ENCODE measurements around the gene BRSK2. TPM values are rescaled to one million over a fixed set of nuclear protein-coding genes. Genes with fewer than 3 reads are reported as not detected.
"Not testable (repeated sequence)": the region's sequence is repeated elsewhere in the genome, so short reads cannot be mapped to it uniquely, and the experiment has no call there.

The BRSK2 gene
- total and polyA plus RNA-seq, 12 donors, result 0.13 to 2.3 (median 0.44) TPM; not detected in 1

DNA sequence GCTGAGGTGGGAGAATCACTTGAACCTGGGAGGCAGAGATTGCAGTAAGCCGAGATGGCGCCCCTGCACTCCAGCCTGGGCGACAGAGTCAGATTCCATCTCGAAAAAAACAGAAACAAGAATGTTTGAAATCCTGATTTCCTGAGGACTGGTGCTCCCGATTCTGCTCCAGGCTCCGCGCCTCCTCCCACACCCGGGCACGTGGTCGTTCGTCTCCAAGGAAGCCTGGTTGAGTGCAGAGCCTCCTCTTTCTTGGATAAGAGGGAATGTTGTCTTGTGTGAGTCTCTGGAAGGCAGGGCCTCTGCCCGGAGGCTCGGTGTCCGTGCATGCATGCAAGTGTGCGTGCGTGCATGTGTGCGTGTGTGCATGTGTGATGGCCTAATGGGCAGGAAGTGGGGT lies 30.1 kb downstream of the BRSK2 start:
- H3K27ac ChIP-seq, result no peak overlapping the region
- H3K4me3 ChIP-seq, result no peak overlapping the region
- peaks cover 0 to 54% (median 30%) of the 10 kb centered on the region in 11 donors for H3K9me3 ChIP-seq
- 91 to 94% methylated on average over 17 of the region's 17 CpGs for WGBS, 2 donors
- intact Hi-C loops (cut with DNase I), result loop anchor here in 1 of 10 donors (10.0 kb wide), 1 partner anchor 145 kb away; no protein-coding TSS in a partner anchor
- H3K27me3 ChIP-seq, result peaks cover 0 to 8% (median 0%) of the 10 kb centered on the region in 7 donors
- H3K4me1 ChIP-seq, result no peaks in the 10 kb centered on the region
- no peaks in the 10 kb centered on the region for H3K36me3 ChIP-seq
- DNase-seq (no peak), ATAC-seq (no peak)
- TF ChIP-seq, protein P1, sequence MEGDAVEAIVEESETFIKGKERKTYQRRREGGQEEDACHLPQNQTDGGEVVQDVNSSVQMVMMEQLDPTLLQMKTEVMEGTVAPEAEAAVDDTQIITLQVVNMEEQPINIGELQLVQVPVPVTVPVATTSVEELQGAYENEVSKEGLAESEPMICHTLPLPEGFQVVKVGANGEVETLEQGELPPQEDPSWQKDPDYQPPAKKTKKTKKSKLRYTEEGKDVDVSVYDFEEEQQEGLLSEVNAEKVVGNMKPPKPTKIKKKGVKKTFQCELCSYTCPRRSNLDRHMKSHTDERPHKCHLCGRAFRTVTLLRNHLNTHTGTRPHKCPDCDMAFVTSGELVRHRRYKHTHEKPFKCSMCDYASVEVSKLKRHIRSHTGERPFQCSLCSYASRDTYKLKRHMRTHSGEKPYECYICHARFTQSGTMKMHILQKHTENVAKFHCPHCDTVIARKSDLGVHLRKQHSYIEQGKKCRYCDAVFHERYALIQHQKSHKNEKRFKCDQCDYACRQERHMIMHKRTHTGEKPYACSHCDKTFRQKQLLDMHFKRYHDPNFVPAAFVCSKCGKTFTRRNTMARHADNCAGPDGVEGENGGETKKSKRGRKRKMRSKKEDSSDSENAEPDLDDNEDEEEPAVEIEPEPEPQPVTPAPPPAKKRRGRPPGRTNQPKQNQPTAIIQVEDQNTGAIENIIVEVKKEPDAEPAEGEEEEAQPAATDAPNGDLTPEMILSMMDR (IDR thresholded peaks at IDR 0.05), result no peak

DNA sequence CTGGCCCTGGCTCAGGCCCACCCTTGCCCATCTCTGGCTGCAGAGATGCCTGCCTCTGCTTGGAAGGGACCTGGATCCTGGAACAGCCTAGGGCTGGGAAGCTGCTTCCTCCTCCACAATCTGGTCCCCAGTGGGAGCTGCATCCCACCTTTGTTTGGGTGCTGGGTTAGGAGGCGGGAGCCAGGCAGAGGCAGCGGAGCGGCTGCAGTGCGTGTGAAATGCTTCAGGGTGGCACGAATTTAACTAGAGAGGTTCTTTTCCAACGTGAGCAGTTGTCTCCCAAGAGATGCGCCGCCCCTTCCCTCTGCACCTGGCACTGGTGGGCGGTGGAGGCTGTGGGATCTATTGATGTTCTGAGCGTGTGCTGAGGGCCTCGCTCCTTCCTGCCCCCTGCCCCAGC lies 31.6 kb downstream of the BRSK2 start:
- intact Hi-C loops (cut with DNase I), result no loop called here

DNA sequence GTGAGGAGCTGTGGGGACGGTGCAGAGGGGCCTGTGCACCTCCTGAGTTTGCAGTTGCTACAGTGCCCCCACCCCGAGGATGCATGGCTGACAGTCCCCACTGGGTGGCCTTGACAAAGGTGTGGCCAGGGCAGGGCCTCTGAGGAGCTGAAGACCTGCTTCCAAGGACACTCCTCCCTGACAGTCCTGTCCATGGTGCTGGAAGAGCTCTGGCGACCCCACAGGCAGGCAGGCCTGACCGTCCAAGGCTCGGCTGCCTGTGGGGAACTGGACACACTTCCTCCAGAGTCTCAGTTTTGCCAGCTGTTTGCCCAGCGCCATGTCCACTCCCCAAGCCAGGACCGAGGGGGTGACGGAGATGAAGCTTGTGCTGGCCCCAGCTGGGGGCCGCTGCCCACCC lies 32.7 kb downstream of the BRSK2 start:
- 56 to 58% methylated on average over 9 of the region's 9 CpGs for WGBS, 2 donors
- DNase-seq (no peak), ATAC-seq (peak in 1 of 8 donors; percentile 45)
- TF ChIP-seq, protein P1 (IDR thresholded peaks at IDR 0.05), result no peak
- Histone ChIP-seq H3K4me1 (no peaks in the 10 kb centered on the region), H3K4me3 (no peak overlapping the region), H3K27me3 (peaks cover 0 to 14% (median 0%) of the 10 kb centered on the region in 7 donors), H3K27ac (no peak overlapping the region), H3K9me3 (peaks cover 0 to 32% (median 17%) of the 10 kb centered on the region in 11 donors), H3K36me3 (no peaks in the 10 kb centered on the region)
- intact Hi-C loops (cut with DNase I), result no loop called here

More for the DNA sequence above, 31.6 kb downstream of the BRSK2 start:
- H3K4me1 ChIP-seq, result no peaks in the 10 kb centered on the region
- WGBS, 2 donors, result 86 to 91% methylated on average over 11 of the region's 11 CpGs
- no peak for ATAC-seq
- no peak overlapping the region for H3K4me3 ChIP-seq
- no peak for DNase-seq
- H3K9me3 ChIP-seq, result peaks cover 0 to 43% (median 28%) of the 10 kb centered on the region in 11 donors
- no peaks in the 10 kb centered on the region for H3K36me3 ChIP-seq
- H3K27me3 ChIP-seq, result peaks cover 0 to 14% (median 0%) of the 10 kb centered on the region in 7 donors
- TF ChIP-seq, protein P1 (IDR thresholded peaks at IDR 0.05), result no peak
- H3K27ac ChIP-seq, result no peak overlapping the region

DNA sequence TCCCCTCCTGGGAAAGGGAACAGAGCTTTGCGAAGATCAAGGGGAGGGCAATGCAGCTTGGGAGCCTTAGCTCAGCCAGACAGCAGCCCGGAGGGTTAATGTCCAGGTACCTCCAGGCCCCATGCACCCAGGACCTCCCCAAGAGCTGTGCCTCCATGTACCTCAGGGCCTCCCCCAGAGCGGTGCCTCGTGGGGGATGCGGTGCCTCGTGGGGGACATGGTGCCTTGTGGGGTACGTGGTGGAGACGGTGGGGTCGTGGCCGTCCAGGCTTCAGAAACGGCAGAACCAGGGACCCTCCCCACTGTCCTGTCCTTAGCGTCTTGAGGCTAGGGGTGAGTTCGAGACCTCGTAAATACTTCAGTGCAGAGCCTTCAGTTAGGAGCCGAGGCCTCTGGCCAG lies 33.2 kb downstream of the BRSK2 start:
- H3K27me3 ChIP-seq, result peaks cover 0 to 14% (median 0%) of the 10 kb centered on the region in 7 donors

DNA sequence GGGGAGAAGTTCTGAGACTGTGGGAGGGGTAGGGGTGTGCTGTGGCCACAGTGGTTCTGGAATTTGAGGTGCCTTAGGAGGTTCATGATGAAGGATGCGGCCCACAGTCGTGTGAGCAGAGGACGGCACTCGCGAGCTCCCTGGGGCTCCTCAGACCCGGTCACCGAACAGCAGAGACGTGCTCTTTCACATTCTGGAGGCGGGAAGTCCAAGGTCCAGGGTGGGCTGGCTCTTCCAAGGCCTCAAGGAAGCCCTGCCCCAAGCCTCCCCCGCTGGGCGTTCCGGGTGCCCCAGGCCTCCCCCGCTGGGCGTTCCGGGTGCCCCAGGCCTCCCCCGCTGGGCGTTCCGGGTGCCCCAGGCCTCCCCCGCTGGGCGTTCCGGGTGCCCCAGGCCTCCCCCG lies 33.7 kb downstream of the BRSK2 start:
- H3K4me3 ChIP-seq; H3K36me3 ChIP-seq; H3K4me1 ChIP-seq; intact Hi-C loops (cut with DNase I); ATAC-seq; H3K27ac ChIP-seq; DNase-seq: not testable (repeated sequence)
- peaks cover 0 to 24% (median 17%) of the 10 kb centered on the region in 11 donors for H3K9me3 ChIP-seq
- 87 to 93% methylated on average over 13 to 17 of the region's 22 CpGs for WGBS, 2 donors
- peaks cover 0 to 14% (median 0%) of the 10 kb centered on the region in 7 donors for H3K27me3 ChIP-seq

More for the DNA sequence above, 33.2 kb downstream of the BRSK2 start:
- no peaks in the 10 kb centered on the region for H3K36me3 ChIP-seq
- H3K4me1 ChIP-seq, result no peaks in the 10 kb centered on the region
- 87 to 93% methylated on average over 15 of the region's 15 CpGs for WGBS, 2 donors
- TF ChIP-seq, protein P1 (IDR thresholded peaks at IDR 0.05), result no peak
- peaks cover 0 to 29% (median 17%) of the 10 kb centered on the region in 11 donors for H3K9me3 ChIP-seq
- DNase-seq (no peak), ATAC-seq (peak in 1 of 8 donors; percentile 10)
- H3K27ac ChIP-seq, result no peak overlapping the region
- H3K4me3 ChIP-seq, result no peak overlapping the region
- intact Hi-C loops (cut with DNase I), result no loop called here

All from heart right ventricle (tissue), 16 donors.